HG03571 (cell line): ENCODE data around the gene DIAPH2.
A peak's percentile ranks its signal among the peaks of the same experiment; 100 is the strongest.

Experiments
- ATAC-seq: cut with Tn5 transposase; IDR thresholded peaks from one replicate; pipeline ENCODE4 v1.9.1; 2021; ENCODE audit not compliant: unreplicated experiment

Gene DIAPH2

GRCh38 chrX:97446298-97446882 is 761.7 kb downstream of the DIAPH2 start:
- no peak for ATAC-seq

DNA sequence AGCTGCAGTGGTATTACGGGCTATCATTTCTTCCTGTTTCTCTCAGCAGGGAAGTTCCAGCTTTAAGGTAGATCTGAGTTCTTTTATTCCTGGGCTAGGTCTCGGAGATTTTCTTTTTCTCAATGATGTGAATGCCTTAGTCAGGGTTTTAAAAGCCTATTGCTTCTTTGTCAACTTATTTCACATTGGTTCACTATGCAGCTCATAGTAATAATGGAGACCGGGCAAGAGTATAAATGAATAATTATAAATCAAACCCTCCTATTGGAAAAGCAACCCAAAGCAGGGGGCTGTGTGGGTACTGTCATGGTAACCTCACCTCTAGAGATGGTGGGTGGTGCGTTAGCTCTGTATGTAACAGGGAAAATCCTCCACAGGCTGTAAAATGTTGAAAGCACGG is 762.7 kb downstream of the DIAPH2 start:
- ATAC-seq, result no peak

- ATAC-seq, result no peak
Observed at GRCh38 chrX:97452283-97452682, 767.6 kb downstream of the DIAPH2 start.

DNA sequence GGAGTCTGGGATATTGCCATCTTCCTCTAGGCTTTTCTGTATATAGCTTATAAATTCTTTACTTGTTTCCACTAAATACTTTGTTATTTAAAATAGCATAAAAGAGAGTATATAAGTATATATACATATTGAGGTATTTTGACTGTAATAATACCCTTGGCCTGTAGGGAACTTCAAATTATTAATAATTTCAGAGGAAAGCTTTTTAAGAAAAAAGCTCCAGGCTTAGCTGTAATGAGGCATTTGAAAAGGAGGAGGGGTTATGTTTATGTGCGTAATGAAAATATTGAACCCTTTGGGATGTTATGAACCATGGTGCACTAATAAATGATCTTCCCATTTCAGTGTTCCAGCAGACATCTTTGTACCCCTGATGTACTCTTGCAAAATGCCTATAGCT is 777.1 kb downstream of the DIAPH2 start:
- no peak for ATAC-seq

DNA sequence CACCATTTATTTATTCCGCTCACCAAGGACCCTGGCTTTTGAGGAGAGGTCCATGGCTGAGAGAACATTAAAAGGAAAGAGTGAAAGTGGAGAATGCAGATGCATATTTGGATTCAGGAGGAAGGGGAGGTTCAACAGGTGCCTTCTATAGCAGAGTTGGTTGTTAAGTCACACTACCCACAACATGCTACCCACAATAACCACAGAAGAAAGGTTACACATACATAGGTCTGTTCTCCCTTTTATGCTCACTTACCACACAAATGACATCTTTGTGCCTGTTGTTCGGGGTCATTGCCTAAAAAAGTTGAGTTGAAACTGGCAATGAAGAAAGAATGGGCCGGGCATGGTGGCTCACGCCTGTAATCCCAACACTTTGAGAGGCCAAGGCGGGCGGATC is 786.4 kb downstream of the DIAPH2 start:
- no peak for ATAC-seq

DNA sequence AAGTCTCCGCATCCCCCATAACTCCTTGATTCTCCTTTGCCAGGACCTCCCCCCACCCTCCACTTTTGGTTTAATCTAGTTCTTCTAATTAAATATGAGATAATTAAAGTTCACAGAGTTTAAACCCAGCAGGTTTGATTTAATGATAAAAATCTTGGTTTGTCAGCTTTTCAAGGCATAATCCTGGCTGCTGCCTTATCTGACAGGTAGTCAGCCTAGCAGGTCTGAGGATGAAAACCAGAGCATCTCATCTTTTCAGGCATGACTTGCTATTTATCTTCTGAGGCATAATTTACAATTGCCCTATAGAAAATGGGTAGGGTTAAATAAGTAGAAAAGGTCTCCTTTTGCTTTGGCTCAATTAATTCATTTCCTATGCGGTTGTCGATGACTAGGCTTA is 790.3 kb downstream of the DIAPH2 start:
- ATAC-seq, result no peak

DNA sequence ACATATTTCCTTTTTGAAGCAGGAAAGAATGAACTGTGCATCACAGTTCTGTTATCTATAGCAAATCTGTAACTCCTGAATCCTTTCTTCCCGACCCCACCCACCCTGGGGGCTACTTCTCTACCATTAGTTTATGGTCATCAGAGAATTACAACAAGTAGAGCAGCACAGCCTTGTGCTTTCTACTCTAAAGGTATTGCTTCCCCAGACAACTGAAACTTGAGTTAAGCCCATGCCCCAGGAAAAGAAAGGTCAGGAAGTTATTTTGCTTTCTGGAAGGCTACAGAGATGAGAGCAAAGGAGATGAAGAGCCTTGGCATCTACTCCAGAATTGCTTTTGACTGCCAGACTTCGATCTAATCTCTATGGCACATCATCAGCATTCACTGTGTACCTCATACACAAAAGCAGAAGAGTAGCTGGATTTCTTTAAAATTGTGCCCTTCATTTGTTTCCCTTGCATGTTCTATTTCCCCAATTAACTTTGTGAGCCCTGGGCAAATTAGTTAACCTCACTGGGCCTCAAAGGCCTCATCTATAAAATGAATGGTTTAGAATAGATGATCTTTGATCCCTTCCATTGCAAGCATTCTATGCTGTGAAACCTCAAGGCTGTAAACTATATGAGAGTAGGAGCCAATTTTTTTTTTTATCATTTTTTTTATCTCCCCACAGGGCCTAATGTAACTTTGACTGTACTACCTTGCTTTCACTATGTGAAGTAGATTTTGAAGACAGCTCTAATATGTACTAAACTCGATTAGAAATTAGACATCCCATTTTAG is 794.7 kb downstream of the DIAPH2 start:
- ATAC-seq, result no peak

DNA sequence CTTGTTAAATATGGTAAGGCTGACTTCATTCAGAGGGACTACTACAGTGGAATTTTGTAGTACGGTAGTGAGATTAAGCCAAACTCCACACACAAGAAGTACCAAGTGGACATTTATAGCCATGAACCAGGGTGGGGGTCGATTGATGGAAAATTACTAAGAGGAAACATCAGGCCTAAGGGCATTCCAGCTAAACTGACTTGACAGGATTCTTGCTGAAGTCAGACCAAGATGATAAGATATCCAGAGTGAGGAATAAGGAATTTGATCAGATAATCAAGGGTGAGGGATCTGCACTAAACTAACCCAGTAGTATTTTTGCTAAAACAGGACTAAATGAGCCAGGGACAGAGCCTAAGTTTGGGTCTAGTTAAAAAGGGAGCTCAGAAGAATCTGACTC is 796.6 kb downstream of the DIAPH2 start:
- ATAC-seq, result no peak

GRCh38 chrX:97482666-97483300 is 798.1 kb downstream of the DIAPH2 start:
- ATAC-seq, result no peak

DNA sequence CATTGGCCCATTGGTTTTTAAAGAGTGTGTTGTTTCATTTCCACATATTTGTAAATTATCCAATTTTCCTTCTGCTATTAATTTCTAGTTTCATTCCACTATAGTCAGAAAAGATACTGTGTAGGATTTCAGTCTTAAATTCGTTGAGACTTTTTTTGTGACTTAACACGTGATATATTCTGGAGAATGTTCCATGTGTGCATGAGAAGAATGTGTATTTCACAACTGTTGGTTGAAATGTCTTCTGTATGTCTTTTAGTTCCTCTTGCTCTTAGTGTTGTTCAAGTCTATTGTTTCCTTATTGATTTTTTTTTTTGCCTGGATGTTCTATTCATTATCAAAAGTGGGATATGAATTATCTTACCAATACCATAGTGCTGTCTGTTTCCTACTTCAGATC is 806.0 kb downstream of the DIAPH2 start:
- no peak for ATAC-seq

DNA sequence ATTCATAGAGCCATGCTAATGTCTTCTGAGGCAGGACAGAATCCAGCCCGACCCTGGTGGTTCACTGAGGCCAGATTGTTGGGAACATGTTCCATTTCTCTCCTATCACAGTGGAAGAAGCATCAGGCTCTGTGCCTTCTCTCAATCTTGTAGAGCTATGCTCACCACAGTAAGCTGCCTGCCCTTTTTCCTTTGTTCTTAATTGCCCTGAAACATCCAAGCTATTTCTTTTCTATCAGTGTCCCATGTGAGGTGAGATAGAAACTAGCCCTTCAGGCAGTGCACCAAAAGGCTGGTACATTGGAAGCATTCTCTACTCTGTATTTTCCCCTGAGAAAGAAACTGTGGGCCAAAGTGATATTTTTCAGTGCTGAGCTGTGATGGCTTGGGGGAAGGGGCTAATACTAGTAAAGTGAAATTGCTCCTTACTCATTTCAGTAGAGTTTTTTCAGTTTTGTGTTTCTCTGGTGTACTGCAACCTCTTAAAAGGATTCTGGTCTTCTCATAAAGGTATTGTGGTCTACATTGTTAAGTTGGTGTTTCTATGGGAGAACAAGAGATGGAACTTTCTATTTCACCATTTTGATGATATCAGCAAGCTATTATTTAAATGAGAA is 810.2 kb downstream of the DIAPH2 start:
- ATAC-seq, result peak; percentile 88

DNA sequence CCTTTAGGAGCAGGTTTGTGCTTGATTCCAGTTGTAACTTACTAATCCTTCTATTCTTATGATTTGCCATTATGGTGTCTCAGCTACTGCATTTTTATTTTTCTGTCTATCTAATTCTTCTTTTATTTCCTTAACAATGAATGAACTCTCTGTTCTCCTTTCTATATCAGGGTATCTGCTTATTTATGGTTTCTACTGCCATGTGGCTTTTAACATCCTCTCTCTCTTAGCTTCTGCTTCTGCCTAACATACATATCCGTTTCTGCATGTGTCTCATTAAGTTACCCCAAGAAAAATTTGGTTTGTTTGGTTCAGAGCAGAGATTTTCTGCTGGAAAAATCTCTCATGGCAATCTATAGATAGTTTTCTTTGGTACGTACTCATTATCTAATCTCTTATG is 813.5 kb downstream of the DIAPH2 start:
- ATAC-seq, result peak; percentile 49

DNA sequence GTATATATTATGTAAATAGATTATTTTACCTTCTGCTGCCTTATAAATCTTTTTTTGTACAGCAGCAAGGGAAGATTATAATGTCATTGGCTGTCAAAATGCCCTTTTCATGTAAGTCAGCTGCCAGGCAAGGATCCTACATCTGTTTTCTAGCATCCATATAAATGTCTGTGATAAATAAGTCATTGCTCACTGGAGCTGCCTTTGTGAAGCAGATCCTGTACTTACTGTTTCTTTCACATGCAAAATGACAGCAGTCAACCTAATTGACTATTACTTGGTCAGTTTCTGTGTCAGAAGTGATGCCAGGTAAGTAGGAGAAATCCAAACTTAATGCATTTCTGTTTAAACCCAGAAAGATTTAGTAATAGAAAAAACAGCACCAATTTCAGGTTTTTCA is 819.8 kb downstream of the DIAPH2 start:
- no peak for ATAC-seq

DNA sequence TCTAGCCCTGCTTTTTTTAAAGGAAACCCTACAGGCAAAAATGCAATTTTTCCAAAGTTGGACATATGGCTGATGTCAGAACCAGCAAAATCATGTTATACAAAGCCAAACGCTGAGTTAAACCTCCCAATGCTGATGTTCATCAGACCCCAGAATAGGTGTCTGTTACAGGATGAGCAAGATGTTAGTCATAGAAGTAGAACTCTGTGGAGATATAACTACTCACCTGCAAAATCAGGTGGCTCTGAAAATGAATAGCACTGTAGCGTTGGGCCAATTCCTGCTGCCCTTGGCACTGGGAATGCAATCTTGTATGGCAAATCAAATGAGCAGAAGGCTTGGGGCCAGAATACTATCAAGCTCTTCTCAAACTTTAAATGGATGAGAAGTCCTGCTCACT is 833.1 kb downstream of the DIAPH2 start:
- no peak for ATAC-seq

GRCh38 chrX:97522307-97522706 is 837.7 kb downstream of the DIAPH2 start:
- no peak for ATAC-seq

DNA sequence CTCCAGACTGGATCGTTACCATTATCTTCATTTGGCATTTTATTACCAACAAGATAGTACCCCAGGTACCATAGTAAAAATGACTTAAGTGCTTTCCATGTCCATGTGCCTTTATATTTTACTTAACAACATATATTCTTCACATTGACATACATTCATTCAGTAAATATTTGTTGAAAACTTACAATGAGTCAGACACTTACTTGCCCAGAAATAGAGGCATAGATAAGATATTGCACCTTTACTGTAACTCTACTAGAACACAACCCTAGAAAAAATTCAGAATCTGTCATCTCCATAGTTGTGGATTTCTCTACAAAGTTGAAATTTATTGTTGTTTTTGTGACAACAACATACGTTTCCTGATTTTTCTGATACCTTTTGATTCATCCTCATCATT is 839.7 kb downstream of the DIAPH2 start:
- ATAC-seq, result no peak

- no peak for ATAC-seq
Observed at GRCh38 chrX:97524997-97525396, 840.4 kb downstream of the DIAPH2 start.

- no peak for ATAC-seq
Observed at GRCh38 chrX:97525981-97526380, 841.3 kb downstream of the DIAPH2 start.

DNA sequence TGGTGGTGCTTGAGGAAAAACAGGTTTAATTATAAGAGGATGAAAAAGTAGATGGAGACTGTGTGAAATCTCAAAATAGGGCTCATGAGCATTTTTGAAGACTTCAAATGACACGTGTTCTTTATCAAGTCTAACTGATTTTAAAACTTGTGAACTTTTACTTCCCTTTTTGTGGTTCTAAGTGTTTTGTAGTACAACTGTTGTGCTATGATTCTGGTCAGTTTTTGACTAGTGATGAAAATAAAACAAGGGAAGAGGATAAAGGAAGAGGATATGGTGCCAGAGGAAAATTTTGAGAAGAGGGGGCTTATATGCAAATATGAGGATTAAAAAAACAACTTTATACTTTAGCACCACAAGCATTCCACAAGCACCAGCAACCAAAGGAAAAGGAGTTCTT is 843.1 kb downstream of the DIAPH2 start:
- ATAC-seq, result no peak

DNA sequence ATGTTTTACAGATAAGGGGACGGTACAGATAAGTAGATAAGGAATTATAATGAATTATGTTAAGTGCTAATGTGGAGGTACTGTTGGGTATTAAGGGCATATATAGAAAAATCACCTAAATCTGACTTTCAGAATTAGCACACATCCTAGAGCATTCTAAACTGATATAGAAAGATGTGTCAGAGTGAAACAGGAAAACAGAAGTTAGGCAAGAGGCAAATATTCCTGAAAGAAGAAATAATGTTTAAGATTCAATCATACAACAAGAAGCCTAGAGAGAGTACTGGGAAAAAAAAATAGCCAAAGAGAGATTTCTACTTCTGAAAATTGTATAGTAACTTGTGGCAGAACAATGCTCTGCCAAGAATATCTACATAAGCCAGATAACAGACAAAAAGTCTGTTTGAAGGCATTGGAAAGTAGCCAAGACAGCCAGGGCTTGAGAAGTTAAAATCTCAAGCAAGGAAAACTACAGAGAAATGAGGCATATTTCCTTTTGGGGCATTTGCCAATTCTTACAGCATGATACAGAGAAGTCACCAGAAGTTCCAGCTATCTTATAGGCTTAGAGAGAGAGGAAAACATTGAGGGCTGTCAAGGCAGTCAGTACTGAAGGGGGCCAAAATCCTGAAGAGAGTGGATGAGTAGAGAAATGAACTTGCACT is 845.0 kb downstream of the DIAPH2 start:
- no peak for ATAC-seq

DNA sequence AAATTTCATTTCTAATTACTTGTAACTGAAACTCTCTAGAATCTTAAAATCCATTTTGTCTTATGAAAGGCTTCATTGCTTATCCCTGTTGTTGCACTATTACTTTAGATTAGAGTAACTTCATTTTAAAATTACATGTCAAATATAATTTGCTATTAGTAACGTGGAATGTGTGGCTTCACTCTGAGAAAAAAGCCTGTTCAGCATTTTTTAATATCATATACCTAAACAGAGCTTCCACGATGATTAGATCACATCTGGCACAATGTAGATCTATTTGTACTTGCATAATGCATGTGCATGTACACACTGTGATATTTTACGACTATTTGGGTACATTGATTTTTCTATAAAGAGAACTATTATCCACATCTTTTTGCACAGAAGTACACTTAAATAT is 847.2 kb downstream of the DIAPH2 start:
- no peak for ATAC-seq
